ENCODE results near the gene UGGT1. TPM values are rescaled to one million over a fixed set of nuclear protein-coding genes. Genes with fewer than 3 reads are reported as not detected.
A peak's percentile ranks its signal among the peaks of the same experiment; 100 is the strongest.

UGGT1 gene
- total and polyA plus RNA-seq, 10 donors: 4.0 to 64.6 (median 48.1) TPM

DNA sequence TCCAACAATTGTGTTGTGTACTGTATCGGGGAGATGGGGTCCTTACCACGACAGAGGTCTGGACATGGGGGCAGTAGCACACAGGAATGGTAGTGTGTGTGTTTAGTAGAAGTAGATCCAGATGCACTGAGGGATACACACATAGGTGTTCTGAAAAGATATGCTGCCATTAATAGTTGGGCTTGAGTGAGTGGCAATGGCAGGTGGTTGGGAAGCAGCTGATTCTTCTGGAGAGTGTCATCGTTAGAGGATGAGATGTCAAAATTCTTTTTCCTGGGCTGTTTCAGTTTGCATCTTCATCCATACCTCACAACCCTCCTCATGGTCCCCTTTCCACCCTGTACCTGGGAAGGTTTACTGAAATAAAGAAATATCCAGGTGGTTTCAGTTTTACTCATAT is 66.6 kb downstream of the UGGT1 start:
- no peak for DNase-seq
- TF ChIP-seq POLR2AphosphoS5 (IDR thresholded peaks at IDR 0.05): no peak
- no peak for TF ChIP-seq POLR2A (IDR thresholded peaks at IDR 0.05)
- TF ChIP-seq, protein P1, sequence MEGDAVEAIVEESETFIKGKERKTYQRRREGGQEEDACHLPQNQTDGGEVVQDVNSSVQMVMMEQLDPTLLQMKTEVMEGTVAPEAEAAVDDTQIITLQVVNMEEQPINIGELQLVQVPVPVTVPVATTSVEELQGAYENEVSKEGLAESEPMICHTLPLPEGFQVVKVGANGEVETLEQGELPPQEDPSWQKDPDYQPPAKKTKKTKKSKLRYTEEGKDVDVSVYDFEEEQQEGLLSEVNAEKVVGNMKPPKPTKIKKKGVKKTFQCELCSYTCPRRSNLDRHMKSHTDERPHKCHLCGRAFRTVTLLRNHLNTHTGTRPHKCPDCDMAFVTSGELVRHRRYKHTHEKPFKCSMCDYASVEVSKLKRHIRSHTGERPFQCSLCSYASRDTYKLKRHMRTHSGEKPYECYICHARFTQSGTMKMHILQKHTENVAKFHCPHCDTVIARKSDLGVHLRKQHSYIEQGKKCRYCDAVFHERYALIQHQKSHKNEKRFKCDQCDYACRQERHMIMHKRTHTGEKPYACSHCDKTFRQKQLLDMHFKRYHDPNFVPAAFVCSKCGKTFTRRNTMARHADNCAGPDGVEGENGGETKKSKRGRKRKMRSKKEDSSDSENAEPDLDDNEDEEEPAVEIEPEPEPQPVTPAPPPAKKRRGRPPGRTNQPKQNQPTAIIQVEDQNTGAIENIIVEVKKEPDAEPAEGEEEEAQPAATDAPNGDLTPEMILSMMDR (IDR thresholded peaks at IDR 0.05 in 8 of 11, conservative IDR thresholded peaks at IDR 0.05 in 3 of 11): no peak
- H3K9me3 ChIP-seq: no peaks in the 10 kb centered on the region
- no peak overlapping the region for H3K4me3 ChIP-seq
- peaks cover 0 to 13% (median 0%) of the 10 kb centered on the region in 6 donors for H3K4me1 ChIP-seq
- H3K27me3 ChIP-seq (replicated peaks in 1 of 7): no peaks in the 10 kb centered on the region
- WGBS, 5 donors: 84 to 99% (median 91%) methylated on average over 3 of the region's 3 CpGs
- intact Hi-C loops (cut with DNase I; ENCODE audit: low total_unique reads): no loop called here
- no peak overlapping the region for H3K27ac ChIP-seq
- peaks cover 2 to 100% (median 80%) of the 10 kb centered on the region in 6 donors for H3K36me3 ChIP-seq

DNA sequence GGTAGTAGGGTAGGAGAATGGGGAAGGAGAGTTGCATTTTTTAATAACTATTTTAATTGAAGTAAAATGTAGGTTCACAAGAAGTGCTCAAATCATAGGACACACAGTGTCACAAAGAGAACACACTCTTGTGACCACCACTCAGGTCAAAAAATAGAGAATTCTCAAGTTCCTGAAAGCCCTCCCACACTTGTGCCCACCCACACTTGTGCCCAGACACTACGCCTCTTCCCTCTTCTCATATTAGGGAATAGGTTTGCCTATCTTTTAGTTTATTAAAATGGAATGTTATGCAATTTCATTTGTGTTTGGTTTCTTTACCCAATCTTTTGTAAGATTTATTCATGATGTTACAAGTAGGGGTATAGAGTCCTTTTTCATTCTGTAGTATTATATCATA is 67.2 kb downstream of the UGGT1 start:
- no peaks in the 10 kb centered on the region for H3K9me3 ChIP-seq
- no peaks in the 10 kb centered on the region for H3K27me3 ChIP-seq (replicated peaks in 1 of 7)
- H3K4me1 ChIP-seq: peaks cover 0 to 18% (median 0%) of the 10 kb centered on the region in 6 donors
- 74 to 100% (median 89%) methylated on average over 1 of the region's 1 CpG for WGBS, 5 donors
- TF ChIP-seq POLR2A (IDR thresholded peaks at IDR 0.05): no peak
- TF ChIP-seq, protein P1 (IDR thresholded peaks at IDR 0.05 in 8 of 11, conservative IDR thresholded peaks at IDR 0.05 in 3 of 11): no peak
- no peak for TF ChIP-seq POLR2AphosphoS5 (IDR thresholded peaks at IDR 0.05)
- no peak overlapping the region for H3K27ac ChIP-seq
- DNase-seq: no peak
- intact Hi-C loops (cut with DNase I; ENCODE audit: low total_unique reads): no loop called here
- H3K4me3 ChIP-seq: no peak overlapping the region
- H3K36me3 ChIP-seq: peaks cover 2 to 100% (median 79%) of the 10 kb centered on the region in 6 donors

DNA sequence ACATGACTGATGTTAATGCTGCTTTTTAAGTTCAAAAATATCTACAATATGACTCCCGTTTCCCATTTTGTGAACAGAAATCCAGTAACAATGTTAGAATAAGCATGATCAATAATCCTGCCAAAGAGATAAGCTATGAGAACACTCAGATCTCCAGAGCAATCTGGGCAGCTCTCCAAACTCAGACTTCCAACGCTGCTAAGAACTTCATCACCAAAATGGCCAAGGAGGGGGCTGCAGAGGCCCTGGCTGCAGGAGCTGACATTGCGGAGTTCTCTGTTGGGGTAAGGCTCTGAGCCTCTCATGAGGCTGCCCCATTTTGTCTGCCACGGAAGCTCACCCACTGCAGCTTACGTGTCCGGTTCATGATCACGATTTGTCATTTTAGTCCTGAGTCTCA is 68.4 kb downstream of the UGGT1 start:
- Histone ChIP-seq H3K4me3 (no peak overlapping the region), H3K9me3 (no peaks in the 10 kb centered on the region), H3K36me3 (peaks cover 2 to 100% (median 73%) of the 10 kb centered on the region in 6 donors), H3K27me3 (replicated peaks in 1 of 7) (no peaks in the 10 kb centered on the region), H3K4me1 (peaks cover 0 to 19% (median 0%) of the 10 kb centered on the region in 6 donors), H3K27ac (no peak overlapping the region)
- intact Hi-C loops (cut with DNase I; ENCODE audit: low total_unique reads): no loop called here
- no peak for DNase-seq
- 91 to 96% (median 95%) methylated on average over 7 of the region's 7 CpGs for WGBS, 5 donors
- TF ChIP-seq, protein P1 (IDR thresholded peaks at IDR 0.05 in 8 of 11, conservative IDR thresholded peaks at IDR 0.05 in 3 of 11): no peak
- TF ChIP-seq POLR2AphosphoS5 (IDR thresholded peaks at IDR 0.05): no peak
- TF ChIP-seq POLR2A (IDR thresholded peaks at IDR 0.05): no peak

DNA sequence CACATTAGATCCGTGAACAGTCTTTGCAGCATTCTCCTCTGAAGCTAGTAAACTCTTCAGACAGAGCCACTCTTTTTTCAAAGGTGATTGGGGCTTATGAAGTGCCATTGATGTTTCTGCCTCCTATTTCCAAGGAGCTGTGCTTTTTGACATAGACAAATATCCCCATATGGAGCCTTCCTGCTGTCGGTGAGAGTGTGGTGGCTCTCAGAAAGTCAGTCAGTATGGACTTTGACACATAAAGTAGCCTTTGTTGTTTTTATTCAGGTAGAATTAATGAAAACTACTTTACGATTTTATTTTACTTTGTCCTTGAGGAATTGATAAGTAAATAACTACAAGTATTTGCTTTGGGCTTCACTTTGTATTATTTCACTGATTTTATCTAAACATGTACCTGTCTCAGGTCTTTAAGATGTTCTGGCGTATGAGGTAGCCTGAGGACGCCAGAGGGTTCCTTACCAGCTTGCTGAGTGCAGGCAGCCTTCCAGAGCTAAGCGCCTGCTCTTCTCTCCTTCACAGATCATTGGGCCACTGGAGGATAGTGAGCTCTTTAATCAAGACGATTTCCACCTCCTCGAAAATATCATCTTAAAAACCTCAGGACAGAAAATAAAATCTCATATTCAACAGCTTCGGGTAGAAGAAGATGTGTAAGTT is 69.7 kb downstream of the UGGT1 start:
- intact Hi-C loops (cut with DNase I; ENCODE audit: low total_unique reads): no loop called here
- H3K27me3 ChIP-seq (replicated peaks in 1 of 7): no peaks in the 10 kb centered on the region
- TF ChIP-seq POLR2AphosphoS5 (IDR thresholded peaks at IDR 0.05) (no peak), POLR2A (IDR thresholded peaks at IDR 0.05) (no peak)
- TF ChIP-seq, protein P1 (IDR thresholded peaks at IDR 0.05 in 8 of 11, conservative IDR thresholded peaks at IDR 0.05 in 3 of 11): no peak
- H3K4me1 ChIP-seq: peaks cover 0 to 19% (median 0%) of the 10 kb centered on the region in 6 donors
- peak overlapping the region in 1 of 8 donors; percentile 93 for H3K27ac ChIP-seq
- H3K4me3 ChIP-seq: no peak overlapping the region
- no peak for DNase-seq
- H3K9me3 ChIP-seq: no peaks in the 10 kb centered on the region
- 93 to 97% (median 95%) methylated on average over 9 of the region's 9 CpGs for WGBS, 5 donors
- H3K36me3 ChIP-seq: peaks cover 2 to 100% (median 74%) of the 10 kb centered on the region in 6 donors

Data from spleen (tissue), 11 donors.